SK-N-MC (cell line): Measurements from ENCODE around the gene ATXN7L1.

Source experiments
- EZH2 ChIP-seq: fragments of 200-600 bp; sonication (generic); IDR thresholded peaks from one replicate; pipeline ENCODE4 v1.6.1; 2017; ENCODE audit warnings: antibody characterized with exemption
- POLR2AphosphoS5 ChIP-seq: IDR thresholded peaks from 2 replicates; pipeline ENCODE4 v1.6.1; 2012; ENCODE audit warnings: mild to moderate bottlenecking, low read depth, low read length, borderline replicate concordance

DNA sequence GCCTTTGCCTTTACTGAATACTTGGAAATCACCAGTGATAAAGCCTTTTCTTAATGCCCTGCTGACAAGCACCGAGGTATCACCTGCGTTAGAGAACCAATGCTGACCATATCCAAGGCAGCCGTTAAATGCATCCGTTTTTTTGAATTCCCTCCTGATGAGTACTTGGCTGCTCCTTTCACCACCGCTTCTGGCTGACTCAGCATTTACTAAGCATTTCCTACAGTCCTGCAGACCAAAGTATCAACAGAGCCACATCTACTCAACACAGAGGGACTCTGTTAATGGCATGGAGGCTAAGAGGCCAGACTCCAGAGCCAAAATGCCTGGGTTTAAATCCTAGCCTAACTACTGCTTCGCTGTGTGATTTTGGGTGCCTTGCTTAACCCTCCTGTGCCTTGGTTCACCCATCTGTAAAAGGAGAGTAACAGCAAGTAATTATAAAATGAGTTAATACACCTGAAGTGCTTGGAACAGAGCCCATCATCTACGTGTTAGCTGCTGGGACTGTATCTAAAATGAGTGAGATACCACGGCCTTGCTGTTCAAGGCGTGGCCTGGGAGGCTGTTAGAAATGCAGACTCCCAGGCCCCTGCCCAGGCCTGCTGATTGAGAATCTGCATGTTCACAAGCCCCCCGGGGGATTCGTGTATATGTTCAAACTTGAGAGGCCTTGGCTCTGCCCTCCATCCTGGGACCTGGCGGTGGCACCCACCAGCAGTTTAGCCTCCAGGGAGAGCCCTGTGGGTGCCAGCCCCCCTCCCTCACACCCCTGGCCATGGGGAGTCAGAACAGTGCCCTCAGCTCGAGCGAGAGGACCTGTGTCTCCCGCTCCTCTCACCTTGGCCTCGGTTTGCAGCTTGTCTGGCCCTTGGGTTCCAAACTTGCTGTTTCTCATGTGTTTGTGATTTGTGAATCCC is 264.3 kb downstream of the ATXN7L1 start:
- TF ChIP-seq EZH2 (no peak), POLR2AphosphoS5 (no peak)
